Measurements from ENCODE around the gene USF2.

USF2 gene

DNA sequence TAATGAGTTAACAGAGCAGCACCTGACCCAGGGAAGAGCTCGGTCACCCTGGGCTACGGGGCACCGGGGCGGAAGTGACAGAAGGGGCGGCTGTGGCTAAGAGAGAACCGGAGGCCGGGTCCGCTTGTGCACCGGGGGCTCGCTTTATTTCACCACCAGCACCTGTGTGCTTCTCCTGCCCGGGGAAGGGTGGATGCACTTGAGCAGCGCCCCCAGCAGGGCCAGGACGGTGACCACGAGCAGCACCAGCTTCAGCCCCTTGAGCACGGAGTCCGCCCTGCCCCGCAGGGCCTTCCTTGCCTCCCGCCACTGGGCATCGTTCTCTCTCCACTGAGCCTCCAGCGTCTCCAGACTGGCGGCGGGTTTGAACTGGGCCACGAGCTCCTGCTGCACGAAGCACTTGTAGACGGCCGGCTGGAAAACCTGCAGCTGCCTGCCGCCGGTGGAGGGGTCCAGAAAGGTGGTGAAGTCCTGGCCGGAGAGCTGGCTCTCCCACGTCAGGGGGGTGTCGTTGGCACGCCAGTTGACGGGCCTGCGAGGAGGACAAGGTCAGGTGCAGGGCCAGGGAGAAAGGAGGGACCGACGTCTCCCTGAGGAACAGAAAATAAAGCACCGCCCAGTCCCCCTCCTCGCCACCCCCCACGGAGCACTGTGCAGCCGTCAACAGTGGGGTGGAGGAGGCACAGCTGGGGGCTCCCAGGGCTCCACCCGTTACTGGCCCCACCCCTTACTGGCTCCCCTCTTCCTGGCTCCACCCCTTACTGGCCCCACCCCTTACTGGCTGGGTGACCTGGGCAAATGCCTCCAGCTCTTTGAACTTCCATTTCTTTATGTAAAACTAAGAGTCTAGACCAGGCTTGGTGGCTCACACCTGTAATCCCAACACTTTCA is 43.8 kb upstream of the USF2 start:
- TF ChIP-seq FOXP2 (optimal IDR thresholded peaks at IDR 0.05; ENCODE audit: control extremely low read depth, extremely low read length, insufficient read depth) (no peak), POLR2AphosphoS5 (IDR thresholded peaks at IDR 0.05; ENCODE audit: borderline replicate concordance, low read depth, low read length) (no peak), EZH2 (IDR thresholded peaks at IDR 0.05) (no peak)
- no peak overlapping the region for H3K27ac ChIP-seq
- no peaks in the 10 kb centered on the region for H3K9me3 ChIP-seq (ENCODE audit: low read depth, low read length)
- DNase-seq (ENCODE audit: low read depth, low spot score) = no peak
- no peaks in the 10 kb centered on the region for H3K36me3 ChIP-seq (ENCODE audit: insufficient read depth, low read length)
- no peak overlapping the region for H3K9ac ChIP-seq (ENCODE audit: insufficient read length)
- H3K4me3 ChIP-seq = no peak overlapping the region

DNA sequence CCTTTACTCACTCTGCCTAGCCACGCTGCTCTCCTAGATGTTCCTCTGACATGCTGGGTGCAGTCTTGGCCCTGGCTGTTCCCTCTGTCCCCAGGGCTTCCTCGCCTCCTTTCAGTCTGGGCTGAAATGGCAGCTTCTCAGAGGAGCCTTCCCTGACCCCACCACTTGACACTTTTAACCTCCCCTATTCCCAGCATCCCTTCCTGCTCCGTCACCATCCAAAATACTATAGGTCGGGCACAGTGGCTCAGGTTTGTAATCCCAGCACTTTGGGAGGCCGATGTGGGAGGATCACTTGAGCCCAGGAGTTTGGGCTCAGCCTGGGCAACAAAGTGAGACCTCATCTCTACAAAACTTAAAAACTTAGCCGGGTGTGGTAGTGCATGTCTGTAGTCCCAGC is 42.8 kb upstream of the USF2 start:
- Histone ChIP-seq H3K27ac (no peak overlapping the region), H3K9me3 (ENCODE audit: low read depth, low read length) (no peaks in the 10 kb centered on the region), H3K4me3 (no peak overlapping the region), H3K36me3 (ENCODE audit: insufficient read depth, low read length) (no peaks in the 10 kb centered on the region), H3K9ac (ENCODE audit: insufficient read length) (no peak overlapping the region)
- DNase-seq (ENCODE audit: low read depth, low spot score) = no peak
- no peak for TF ChIP-seq FOXP2 (optimal IDR thresholded peaks at IDR 0.05; ENCODE audit: control extremely low read depth, extremely low read length, insufficient read depth)
- TF ChIP-seq EZH2 (IDR thresholded peaks at IDR 0.05) = no peak
- no peak for TF ChIP-seq POLR2AphosphoS5 (IDR thresholded peaks at IDR 0.05; ENCODE audit: borderline replicate concordance, low read depth, low read length)

DNA sequence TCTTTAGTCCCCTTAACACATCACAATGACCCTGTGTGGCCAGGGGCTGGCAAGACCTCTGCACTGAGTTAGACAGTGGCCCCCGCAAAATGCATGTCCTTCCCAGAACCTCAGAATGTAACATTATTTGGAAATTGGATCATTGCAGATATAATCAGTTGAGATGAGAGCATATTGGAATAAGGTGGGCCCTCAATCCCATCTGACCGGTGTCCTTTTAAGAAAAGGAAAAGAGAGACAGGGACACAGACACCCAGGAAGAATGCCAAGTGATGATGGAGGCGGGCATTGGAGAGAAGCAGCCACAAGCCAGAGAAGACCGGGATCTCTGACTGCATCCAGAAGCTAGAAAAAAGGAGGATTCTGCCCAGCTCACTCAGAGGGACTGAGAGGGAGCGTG is 42.0 kb upstream of the USF2 start:
- TF ChIP-seq POLR2AphosphoS5 (IDR thresholded peaks at IDR 0.05; ENCODE audit: borderline replicate concordance, low read depth, low read length) = no peak
- no peak for TF ChIP-seq FOXP2 (optimal IDR thresholded peaks at IDR 0.05; ENCODE audit: control extremely low read depth, extremely low read length, insufficient read depth)
- no peak for TF ChIP-seq EZH2 (IDR thresholded peaks at IDR 0.05)
- H3K9me3 ChIP-seq (ENCODE audit: low read depth, low read length) = no peaks in the 10 kb centered on the region
- H3K9ac ChIP-seq (ENCODE audit: insufficient read length) = no peak overlapping the region
- H3K27ac ChIP-seq = no peak overlapping the region
- no peaks in the 10 kb centered on the region for H3K36me3 ChIP-seq (ENCODE audit: insufficient read depth, low read length)
- no peak for DNase-seq (ENCODE audit: low read depth, low spot score)
- H3K4me3 ChIP-seq = no peak overlapping the region

DNA sequence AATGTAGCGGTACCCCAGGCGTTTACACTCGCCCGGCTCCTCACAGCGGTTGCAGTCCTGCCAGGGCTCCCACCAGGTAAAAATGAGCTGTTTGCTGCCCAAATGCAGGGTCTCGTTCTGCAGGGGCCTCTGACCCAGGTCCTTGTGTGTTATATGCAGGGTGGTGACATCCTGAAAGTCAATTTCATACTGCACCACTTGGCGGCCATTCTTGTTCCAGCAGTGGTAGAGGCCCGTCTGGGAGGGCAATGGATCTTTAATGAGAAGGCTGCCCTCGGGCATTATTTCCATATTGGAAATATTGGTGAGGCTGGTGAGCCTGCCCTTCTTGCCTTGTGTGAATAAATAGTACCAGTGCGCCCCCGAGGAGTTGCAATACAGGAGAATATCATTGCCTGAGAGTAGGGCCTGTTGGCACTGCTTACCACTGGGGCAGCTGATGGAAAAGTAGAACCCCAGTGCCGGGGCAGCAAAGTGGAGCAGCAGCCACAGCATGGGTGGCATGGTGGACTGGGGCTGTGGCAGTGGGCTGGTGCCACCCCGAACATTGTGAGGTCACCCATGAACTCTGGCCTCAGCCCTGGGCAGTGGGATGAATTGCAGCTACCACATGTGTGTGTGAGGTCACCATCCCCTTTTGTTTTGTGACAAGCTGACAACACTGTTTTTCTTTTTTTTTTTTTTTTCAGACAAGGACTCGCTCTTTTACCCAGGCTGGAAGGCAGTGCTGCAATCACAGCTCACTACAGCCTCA is 40.4 kb upstream of the USF2 start, which contains the start of gene FAM187B:
FAM187B (minus strand) TSS at position 563 of the 754 bp plus-strand sequence; CDS start at position 504, 59 bp downstream.
- no peak within 1 kb of the TSS for H3K4me3 ChIP-seq
- H3K27ac ChIP-seq = no peak within 1 kb of the TSS
- H3K9me3 ChIP-seq (ENCODE audit: low read depth, low read length) = no peaks in the 10 kb centered on the region
- no peaks in the 10 kb centered on the region for H3K36me3 ChIP-seq (ENCODE audit: insufficient read depth, low read length)
- DNase-seq (ENCODE audit: low read depth, low spot score) = no peak
- no peak within 1 kb of the TSS for H3K9ac ChIP-seq (ENCODE audit: insufficient read length)
- TF ChIP-seq POLR2AphosphoS5 (IDR thresholded peaks at IDR 0.05; ENCODE audit: borderline replicate concordance, low read depth, low read length) = no peak
- no peak for TF ChIP-seq EZH2 (IDR thresholded peaks at IDR 0.05)
- no peak for TF ChIP-seq FOXP2 (optimal IDR thresholded peaks at IDR 0.05; ENCODE audit: control extremely low read depth, extremely low read length, insufficient read depth)

DNA sequence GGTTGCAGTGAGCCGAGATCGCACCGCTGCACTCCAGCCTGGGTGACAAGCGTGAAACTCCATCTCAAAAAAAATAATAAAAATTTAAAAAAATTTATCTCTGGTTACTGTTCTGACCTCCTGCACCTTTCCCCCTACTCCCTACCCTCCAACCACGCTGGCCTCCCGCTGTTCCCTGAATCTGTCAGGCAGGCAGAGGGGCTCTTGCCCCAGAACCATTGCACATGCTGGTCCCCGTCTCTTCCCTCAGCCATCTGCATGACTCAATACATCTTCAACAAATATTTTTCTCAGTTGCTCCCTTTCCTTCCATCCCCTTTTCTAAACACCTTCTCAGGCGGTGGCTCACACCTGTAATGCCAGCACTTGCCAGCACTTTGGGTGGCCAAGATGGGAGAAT is 39.2 kb upstream of the USF2 start:
- Histone ChIP-seq H3K9ac (ENCODE audit: insufficient read length) (no peak overlapping the region), H3K36me3 (ENCODE audit: insufficient read depth, low read length) (no peaks in the 10 kb centered on the region), H3K27ac (no peak overlapping the region), H3K4me3 (no peak overlapping the region), H3K9me3 (ENCODE audit: low read depth, low read length) (no peaks in the 10 kb centered on the region)
- TF ChIP-seq FOXP2 (optimal IDR thresholded peaks at IDR 0.05; ENCODE audit: control extremely low read depth, extremely low read length, insufficient read depth) (no peak), EZH2 (IDR thresholded peaks at IDR 0.05) (no peak), POLR2AphosphoS5 (IDR thresholded peaks at IDR 0.05; ENCODE audit: borderline replicate concordance, low read depth, low read length) (no peak)
- no peak for DNase-seq (ENCODE audit: low read depth, low spot score)

DNA sequence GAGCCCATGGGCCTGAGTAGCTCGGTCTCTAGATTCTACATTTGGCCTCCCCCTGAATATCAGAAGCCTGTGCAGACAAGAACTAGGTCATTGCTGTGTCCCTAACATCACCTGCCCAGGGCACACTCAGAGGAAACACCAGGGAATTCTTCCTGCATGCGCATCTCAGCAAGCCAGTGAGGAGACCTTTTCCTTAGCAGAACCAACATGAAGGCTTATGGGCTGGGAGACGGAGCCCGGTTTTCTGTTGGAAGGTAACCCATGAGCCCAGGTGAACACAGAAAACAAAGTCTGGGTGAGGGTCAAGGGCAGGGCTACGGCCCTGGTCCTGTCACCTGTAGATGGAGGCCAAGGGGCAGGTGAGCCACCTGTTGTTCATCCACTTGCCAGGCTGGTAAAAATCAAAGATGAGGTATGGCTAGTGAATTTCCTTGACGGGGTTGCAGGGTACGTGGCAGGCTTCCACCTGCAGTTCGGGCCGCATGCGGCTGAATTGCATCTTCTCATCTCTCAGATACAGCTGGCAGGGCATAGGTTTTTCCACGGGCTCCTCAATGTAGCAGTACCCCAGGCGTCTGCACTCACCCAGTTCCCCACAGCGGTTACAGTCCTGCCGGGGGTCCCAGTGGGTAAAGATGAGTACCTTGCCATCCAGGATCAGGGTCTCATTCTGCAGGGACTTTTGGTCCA is 36.7 kb upstream of the USF2 start:
- no peak overlapping the region for H3K4me3 ChIP-seq
- H3K9me3 ChIP-seq (ENCODE audit: low read depth, low read length) = no peaks in the 10 kb centered on the region
- no peak overlapping the region for H3K27ac ChIP-seq
- no peak for TF ChIP-seq FOXP2 (optimal IDR thresholded peaks at IDR 0.05; ENCODE audit: control extremely low read depth, extremely low read length, insufficient read depth)
- TF ChIP-seq EZH2 (IDR thresholded peaks at IDR 0.05) = no peak
- no peak for TF ChIP-seq POLR2AphosphoS5 (IDR thresholded peaks at IDR 0.05; ENCODE audit: borderline replicate concordance, low read depth, low read length)
- H3K9ac ChIP-seq (ENCODE audit: insufficient read length) = no peak overlapping the region
- no peak for DNase-seq (ENCODE audit: low read depth, low spot score)
- no peaks in the 10 kb centered on the region for H3K36me3 ChIP-seq (ENCODE audit: insufficient read depth, low read length)

DNA sequence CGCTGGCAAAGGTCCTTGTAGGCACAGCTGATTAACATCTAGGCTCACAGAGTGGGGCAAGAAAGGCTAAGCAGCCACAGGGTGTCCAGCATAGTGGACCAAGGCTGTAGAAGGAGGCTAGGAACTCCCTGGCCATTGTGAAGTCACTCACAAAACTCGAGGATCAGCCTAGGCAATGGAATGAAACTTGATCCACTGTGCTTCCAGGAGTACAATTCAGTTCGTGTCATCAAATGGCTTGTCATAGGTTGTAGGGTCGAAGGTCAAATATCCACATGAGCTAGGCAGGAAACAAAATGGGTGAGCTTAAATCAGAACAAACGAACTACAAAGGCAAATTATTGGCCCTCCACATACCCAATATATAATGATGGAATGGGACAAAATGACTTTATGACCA is 35.9 kb upstream of the USF2 start:
- Histone ChIP-seq H3K9ac (ENCODE audit: insufficient read length) (no peak overlapping the region), H3K9me3 (ENCODE audit: low read depth, low read length) (no peaks in the 10 kb centered on the region), H3K36me3 (ENCODE audit: insufficient read depth, low read length) (no peaks in the 10 kb centered on the region), H3K4me3 (no peak overlapping the region), H3K27ac (no peak overlapping the region)
- DNase-seq (ENCODE audit: low read depth, low spot score) = no peak
- TF ChIP-seq FOXP2 (optimal IDR thresholded peaks at IDR 0.05; ENCODE audit: control extremely low read depth, extremely low read length, insufficient read depth) (no peak), EZH2 (IDR thresholded peaks at IDR 0.05) (no peak), POLR2AphosphoS5 (IDR thresholded peaks at IDR 0.05; ENCODE audit: borderline replicate concordance, low read depth, low read length) (no peak)

Data from SK-N-MC (cell line).